CD4-positive, alpha-beta T cell (primary cell): Measurements from ENCODE around the gene EFNA1. TPM values are rescaled to one million over a fixed set of nuclear protein-coding genes. Genes with fewer than 3 reads are reported as not detected.

Experiments
- ATAC-seq: fragments of 200-7000 bp; cut with Tn5 transposase; one replicate; pipeline ENCODE4 v1.10.0; 2022; ENCODE audit warnings: mild to moderate bottlenecking; ENCODE audit not compliant: poor library complexity
- CTCF ChIA-PET: fragments of 350-600 bp; sonication (Branson Sonifier 250); formaldehyde crosslinking; loops from one replicate; lab custom pipeline; 2021; ENCODE audit warnings: antibody characterized with exemption, inconsistent platforms; lab: Charles Lee
- POLR2A ChIA-PET: fragments of 350-600 bp; sonication (Branson Sonifier 250); formaldehyde crosslinking; loops from one replicate; lab custom pipeline; 2021; ENCODE audit warnings: antibody characterized with exemption, inconsistent platforms; lab: Charles Lee
- DNase-seq, 14 experiments: peaks; one replicate each; pipeline ENCODE4 v3.0.0-alpha.2; 2013 to 2020; ENCODE audit warnings: mixed read lengths in 2 of 14
- H3K27ac ChIP-seq, 2 donors: one replicate each; pipeline versions ENCODE4 v1.5.1 to v1.7.0; 2013; ENCODE audit warnings: low read length in 2 of 2, low read depth in 1 of 2, mild to moderate bottlenecking in 1 of 2
- H3K27me3 ChIP-seq, 2 experiments: 1 replicate in 1 of 2; 2 replicates in 1 of 2; pipeline versions ENCODE4 v1.6.1 to v1.7.0; 2013; ENCODE audit warnings: low read length in 2 of 2, control low read depth in 1 of 2, mild to moderate bottlenecking in 1 of 2, moderate library complexity in 1 of 2; ENCODE audit not compliant: insufficient read depth in 2 of 2, control insufficient read depth in 1 of 2
- H3K36me3 ChIP-seq: one replicate; pipeline ENCODE4 v1.6.1; 2013; ENCODE audit warnings: low read length, control low read depth; ENCODE audit not compliant: insufficient read depth
- H3K4me1 ChIP-seq: one replicate; pipeline ENCODE4 v1.6.1; 2013; ENCODE audit warnings: low read length, control low read depth; ENCODE audit not compliant: insufficient read depth
- H3K4me3 ChIP-seq: one replicate; pipeline ENCODE4 v1.5.1; 2013; ENCODE audit warnings: mild to moderate bottlenecking, low read length, moderate library complexity
- H3K9me3 ChIP-seq, 2 experiments: 1 replicate in 1 of 2; 2 replicates in 1 of 2; pipeline versions ENCODE4 v1.6.1 to v1.7.0; 2013; ENCODE audit warnings: low read length in 2 of 2, mild to moderate bottlenecking in 2 of 2, control low read depth in 1 of 2, moderate library complexity in 1 of 2; ENCODE audit not compliant: control insufficient read depth in 1 of 2, insufficient read depth in 1 of 2
- H3K27ac Mint-ChIP-seq: one replicate; pipeline ENCODE4 v1.8.0; 2020; ENCODE audit warnings: mixed read lengths
- H3K27me3 Mint-ChIP-seq: one replicate; pipeline ENCODE4 v1.8.0; 2021; ENCODE audit warnings: mixed read lengths
- H3K36me3 Mint-ChIP-seq: one replicate; pipeline ENCODE4 v1.8.0; 2021; ENCODE audit warnings: low read depth, mixed read lengths
- H3K4me1 Mint-ChIP-seq: one replicate; pipeline ENCODE4 v1.8.0; 2021; ENCODE audit warnings: low read depth, mixed read lengths
- H3K4me3 Mint-ChIP-seq: one replicate; pipeline ENCODE4 v1.8.0; 2020; ENCODE audit warnings: mild to moderate bottlenecking, mixed read lengths
- H3K9me3 Mint-ChIP-seq: one replicate; pipeline ENCODE4 v1.8.0; 2020; ENCODE audit warnings: mixed read lengths
- CTCF ChIP-seq: fragments of 200-600 bp; IDR thresholded peaks from one replicate; pipeline ENCODE4 v1.8.0; 2022; ENCODE audit warnings: antibody characterized with exemption, mild to moderate bottlenecking
- intact Hi-C, 2 experiments: fragments of 100-400 bp; cut with DNase I in 1 of 2; cut with micrococcal nuclease in 1 of 2; formaldehyde crosslinking; loops; one replicate each; pipeline versions ENCODE4 v1.15.1 to v1.9.0; 2023 to 2025; cut with DNase I, micrococcal nuclease
- total RNA-seq, 174 experiments: library from RNA in 2 of 174; stranded (reverse) in 2 of 174; gene quantifications; one replicate each; pipeline ENCODE4 v1.2.3 and lab custom pipeline; 2021 to 2026

Gene EFNA1
- total RNA-seq, 2 experiments from 2014 or later, result 4.2 to 5.9 TPM

- DNase-seq, result no peak
Measured at GRCh38 chr1:155103325-155103724, 24.4 kb upstream of the EFNA1 start.

GRCh38 chr1:155104605-155105534, 22.8 kb upstream of the EFNA1 start:
- H3K9me3 Mint-ChIP-seq, result no peaks in the 10 kb centered on the region
- intact Hi-C loops, result no loop called here
- POLR2A ChIA-PET, result no interaction called here

More at GRCh38 chr1:155103325-155103724, 24.4 kb upstream of the EFNA1 start:
- no peaks in the 10 kb centered on the region for H3K36me3 ChIP-seq
- no peak for TF ChIP-seq CTCF
- Mint-ChIP-seq H3K4me1 (no peaks in the 10 kb centered on the region), H3K36me3 (no peaks in the 10 kb centered on the region), H3K27ac (no peak overlapping the region), H3K27me3 (peaks cover 4% of the 10 kb centered on the region), H3K4me3 (no peak overlapping the region), H3K9me3 (no peaks in the 10 kb centered on the region)
- H3K4me3 ChIP-seq, result no peak overlapping the region
- peaks cover 0 to 3% of the 10 kb centered on the region in 2 experiments for H3K27me3 ChIP-seq
- intact Hi-C loops, result no loop called here
- POLR2A ChIA-PET, result no interaction called here
- no peaks in the 10 kb centered on the region for H3K9me3 ChIP-seq
- no peak overlapping the region for H3K27ac ChIP-seq
- CTCF ChIA-PET, result no interaction called here
- H3K4me1 ChIP-seq, result no peaks in the 10 kb centered on the region
- ATAC-seq, result no peak

GRCh38 chr1:155105604-155106011, 22.1 kb upstream of the EFNA1 start:
- Histone ChIP-seq H3K27me3 (peaks cover 0 to 3% of the 10 kb centered on the region in 2 experiments), H3K4me1 (no peaks in the 10 kb centered on the region), H3K9me3 (no peaks in the 10 kb centered on the region), H3K4me3 (no peak overlapping the region), H3K27ac (no peak overlapping the region), H3K36me3 (no peaks in the 10 kb centered on the region)
- H3K4me3 Mint-ChIP-seq, result no peak overlapping the region
- peaks cover 4% of the 10 kb centered on the region for H3K27me3 Mint-ChIP-seq
- TF ChIP-seq CTCF, result no peak
- ATAC-seq (no peak), DNase-seq (no peak)
- no peaks in the 10 kb centered on the region for H3K4me1 Mint-ChIP-seq
- no peak overlapping the region for H3K27ac Mint-ChIP-seq
- H3K9me3 Mint-ChIP-seq, result no peaks in the 10 kb centered on the region
- ChIA-PET CTCF (interaction anchor here (0.9 to 1.3 kb wide), 2 partner anchors 10 to 88 kb away, joined by 3 read pairs; no protein-coding TSS in a partner anchor), POLR2A (no interaction called here)
- intact Hi-C loops, result no loop called here
- H3K36me3 Mint-ChIP-seq, result no peaks in the 10 kb centered on the region

More at GRCh38 chr1:155104605-155105534, 22.8 kb upstream of the EFNA1 start:
- no peak for TF ChIP-seq CTCF
- peaks cover 0 to 3% of the 10 kb centered on the region in 2 experiments for H3K27me3 ChIP-seq
- H3K27ac Mint-ChIP-seq, result no peak overlapping the region
- no peak overlapping the region for H3K27ac ChIP-seq
- DNase-seq, result no peak
- no peak for ATAC-seq
- no peaks in the 10 kb centered on the region for H3K36me3 Mint-ChIP-seq
- H3K9me3 ChIP-seq, result no peaks in the 10 kb centered on the region
- no peak overlapping the region for H3K4me3 ChIP-seq
- no peaks in the 10 kb centered on the region for H3K4me1 Mint-ChIP-seq
- H3K27me3 Mint-ChIP-seq, result peaks cover 4% of the 10 kb centered on the region
- H3K4me1 ChIP-seq, result no peaks in the 10 kb centered on the region
- H3K36me3 ChIP-seq, result no peaks in the 10 kb centered on the region
- no peak overlapping the region for H3K4me3 Mint-ChIP-seq
- CTCF ChIA-PET, result interaction anchor here (1.3 kb wide), 1 partner anchor 88 kb away, joined by 3 read pairs; no protein-coding TSS in a partner anchor
